GM12865 (cell line): Measurements from ENCODE around the gene BRME1.

Experiments used
- DNase-seq: peaks from one replicate; pipeline ENCODE4 v3.0.0; 2010; ENCODE audit warnings: low read depth
- H3K4me3 ChIP-seq: 2 replicates; pipeline ENCODE4 v1.5.1; 2011; ENCODE audit warnings: mild to moderate bottlenecking, low read depth, low read length, control low read depth
- TF ChIP-seq, protein P1 (sequence below): IDR thresholded peaks from 2 replicates; pipeline ENCODE4 v1.5.1; 2011; ENCODE audit warnings: low read length, control low read depth, low read depth, inconsistent platforms; ENCODE audit not compliant: insufficient read depth; ENCODE audit errors: missing control alignments

BRME1 gene

DNA sequence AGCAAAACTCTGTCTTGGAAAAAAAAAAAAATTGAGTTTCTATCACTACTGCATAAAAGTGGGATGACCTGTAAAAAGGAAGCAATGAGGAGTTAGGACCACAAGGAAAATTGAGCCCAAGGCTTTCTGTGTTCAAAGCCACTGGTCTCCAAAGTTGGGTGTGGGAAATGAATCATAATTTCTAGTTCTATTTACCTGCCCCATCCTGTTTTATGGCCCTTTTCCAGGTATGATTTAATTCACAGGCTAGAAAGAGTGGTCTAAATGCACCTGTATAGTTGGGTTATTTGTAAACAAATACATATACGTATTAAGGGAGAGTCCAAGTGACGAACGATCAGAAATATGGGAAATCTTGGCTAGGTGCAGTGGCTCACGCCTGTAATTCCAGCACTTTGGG is 40.5 kb upstream of the BRME1 start:
- no peak overlapping the region for H3K4me3 ChIP-seq
- TF ChIP-seq, protein P1, sequence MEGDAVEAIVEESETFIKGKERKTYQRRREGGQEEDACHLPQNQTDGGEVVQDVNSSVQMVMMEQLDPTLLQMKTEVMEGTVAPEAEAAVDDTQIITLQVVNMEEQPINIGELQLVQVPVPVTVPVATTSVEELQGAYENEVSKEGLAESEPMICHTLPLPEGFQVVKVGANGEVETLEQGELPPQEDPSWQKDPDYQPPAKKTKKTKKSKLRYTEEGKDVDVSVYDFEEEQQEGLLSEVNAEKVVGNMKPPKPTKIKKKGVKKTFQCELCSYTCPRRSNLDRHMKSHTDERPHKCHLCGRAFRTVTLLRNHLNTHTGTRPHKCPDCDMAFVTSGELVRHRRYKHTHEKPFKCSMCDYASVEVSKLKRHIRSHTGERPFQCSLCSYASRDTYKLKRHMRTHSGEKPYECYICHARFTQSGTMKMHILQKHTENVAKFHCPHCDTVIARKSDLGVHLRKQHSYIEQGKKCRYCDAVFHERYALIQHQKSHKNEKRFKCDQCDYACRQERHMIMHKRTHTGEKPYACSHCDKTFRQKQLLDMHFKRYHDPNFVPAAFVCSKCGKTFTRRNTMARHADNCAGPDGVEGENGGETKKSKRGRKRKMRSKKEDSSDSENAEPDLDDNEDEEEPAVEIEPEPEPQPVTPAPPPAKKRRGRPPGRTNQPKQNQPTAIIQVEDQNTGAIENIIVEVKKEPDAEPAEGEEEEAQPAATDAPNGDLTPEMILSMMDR = no peak
- no peak for DNase-seq

GRCh38 chr19:13942023-13942684 is 36.2 kb upstream of the BRME1 start:
- TF ChIP-seq, protein P1 = no peak
- peak; percentile 35 for DNase-seq
- H3K4me3 ChIP-seq = no peak overlapping the region

DNA sequence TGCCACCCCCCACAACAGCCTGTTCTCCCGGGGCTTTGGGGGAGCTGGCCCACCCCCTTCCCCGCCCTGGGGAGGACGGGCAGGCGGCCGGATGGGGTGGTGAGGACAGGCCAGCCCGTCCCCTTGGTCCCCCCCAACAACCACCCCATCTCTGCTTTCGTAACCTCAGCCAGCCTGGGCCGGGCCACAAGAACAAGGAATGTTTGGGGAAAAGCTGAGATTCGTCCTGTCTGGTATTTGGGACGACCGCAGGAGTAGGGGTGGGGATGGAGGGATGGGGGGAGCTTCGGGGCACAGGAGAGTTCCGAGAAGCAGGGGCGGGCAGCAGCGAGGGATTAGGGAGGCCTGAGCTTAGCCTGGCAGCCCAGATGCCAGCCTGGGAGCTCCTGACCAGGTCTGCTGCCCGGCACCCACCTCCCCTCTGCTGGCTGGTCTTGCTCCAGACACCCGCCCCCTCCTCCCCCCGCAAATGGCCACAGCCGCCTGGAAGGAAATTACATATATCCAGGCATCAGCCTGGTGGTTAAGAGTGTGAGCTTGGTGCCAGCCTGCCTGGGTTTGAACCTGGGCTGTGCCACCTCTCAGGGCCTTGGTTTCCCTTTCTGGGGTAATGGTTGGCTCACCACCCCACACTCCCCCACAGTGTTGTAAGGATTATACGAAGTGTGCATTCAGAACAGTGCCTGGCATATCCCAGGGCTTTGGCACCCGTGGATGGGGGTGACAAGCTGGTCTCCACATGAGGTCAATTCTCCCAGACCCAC is 32.6 kb upstream of the BRME1 start, which contains the start of gene PODNL1:
Gene PODNL1 (minus strand): TSS at position 117 of the 764 bp plus-strand sequence. CDS start 236 bp downstream, outside the sequence.
- TF ChIP-seq, protein P1 = no peak
- H3K4me3 ChIP-seq = no peak within 1 kb of the TSS
- no peak for DNase-seq

DNA sequence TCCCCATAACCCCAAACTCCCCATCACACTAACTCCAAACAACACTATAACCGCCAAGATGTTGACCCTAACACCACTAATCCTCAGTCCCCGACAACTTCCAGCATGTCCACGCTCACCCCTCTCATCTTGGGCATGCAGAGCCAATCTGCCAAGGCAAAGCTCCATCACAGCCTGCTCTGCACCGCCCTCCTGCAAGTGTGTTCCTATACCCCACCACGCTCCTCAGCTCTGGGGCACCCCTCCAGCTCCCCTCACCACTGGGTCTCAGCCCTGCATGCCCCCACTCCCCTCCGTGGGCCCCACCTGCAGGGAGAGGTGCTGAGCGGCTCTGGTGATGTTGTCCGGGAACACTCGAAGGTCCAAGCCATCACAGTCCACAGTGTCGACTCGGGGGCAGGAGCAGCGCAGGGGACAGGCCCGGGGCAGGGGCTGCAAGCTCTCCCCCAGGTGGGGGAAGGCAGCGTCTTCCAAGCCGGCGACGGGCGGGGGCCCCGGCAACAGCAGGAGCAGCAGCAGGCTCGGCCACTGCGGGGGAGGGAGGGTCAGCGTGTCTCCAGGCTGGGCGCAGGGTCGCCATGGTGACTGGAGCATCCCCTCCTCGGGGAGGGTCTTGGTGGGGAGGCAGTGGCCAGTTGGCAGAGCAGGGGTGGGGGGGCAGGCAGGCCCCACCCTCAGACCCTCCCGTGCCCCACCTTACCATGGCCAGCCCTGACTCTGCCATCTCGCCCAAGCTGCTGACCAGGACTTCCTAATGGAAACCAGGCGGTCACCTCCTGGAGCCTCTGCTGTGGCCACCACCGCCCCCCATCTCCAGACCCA is 31.8 kb upstream of the BRME1 start:
- no peak for DNase-seq
- no peak overlapping the region for H3K4me3 ChIP-seq
- TF ChIP-seq, protein P1 = no peak

GRCh38 chr19:13935765-13936510 is 30.0 kb upstream of the BRME1 start:
- H3K4me3 ChIP-seq = no peak overlapping the region
- TF ChIP-seq, protein P1 = no peak
- no peak for DNase-seq

GRCh38 chr19:13934785-13935109 is 28.8 kb upstream of the BRME1 start:
- H3K4me3 ChIP-seq = no peak overlapping the region
- DNase-seq = no peak
- TF ChIP-seq, protein P1 = no peak
